SK-MEL-5 (cell line): ENCODE results near the gene SLC25A3. TPM values are rescaled to one million over a fixed set of nuclear protein-coding genes. Genes with fewer than 3 reads are reported as not detected.
"Not testable (repeated sequence)": the region's sequence is repeated elsewhere in the genome, so short reads cannot be mapped to it uniquely, and the experiment has no call there.

ENCODE experiments used
- DNase-seq: peaks from one replicate; pipeline ENCODE4 v3.0.0-alpha.2; 2016; ENCODE audit warnings: low read depth, low spot score
- in situ Hi-C: cut with HindIII; loops from 2 replicates; pipeline ENCODE4 v1.10.0; 2016; ENCODE audit warnings: low sequenced_read_pairs, high pct_unique_total_duplicates, low pct_unique_long_range_greater_than_20kb
- polyA plus RNA-seq, 2 experiments: library from polyadenylated mRNA; depleted of rRNA; stranded (reverse); fragments of >200 nt; gene quantifications; 2 replicates each; pipeline ENCODE4 v1.2.3, GENCODE V29; 2015
- total RNA-seq: library from RNA; depleted of rRNA; stranded (reverse); fragments of >200 nt; shearing (Covaris generic); gene quantifications from 2 replicates; pipeline ENCODE4 v1.2.3, GENCODE V29; 2014; rRNA removed

Gene SLC25A3
- total RNA-seq: 959 and 1,004 TPM in 2 replicates
- polyA plus RNA-seq (2015; cell fraction: cytosol; rRNA removed): 712 and 741 TPM in 2 replicates
- polyA plus RNA-seq (2015; cell fraction: nucleus; rRNA removed): 683 and 729 TPM in 2 replicates

DNA sequence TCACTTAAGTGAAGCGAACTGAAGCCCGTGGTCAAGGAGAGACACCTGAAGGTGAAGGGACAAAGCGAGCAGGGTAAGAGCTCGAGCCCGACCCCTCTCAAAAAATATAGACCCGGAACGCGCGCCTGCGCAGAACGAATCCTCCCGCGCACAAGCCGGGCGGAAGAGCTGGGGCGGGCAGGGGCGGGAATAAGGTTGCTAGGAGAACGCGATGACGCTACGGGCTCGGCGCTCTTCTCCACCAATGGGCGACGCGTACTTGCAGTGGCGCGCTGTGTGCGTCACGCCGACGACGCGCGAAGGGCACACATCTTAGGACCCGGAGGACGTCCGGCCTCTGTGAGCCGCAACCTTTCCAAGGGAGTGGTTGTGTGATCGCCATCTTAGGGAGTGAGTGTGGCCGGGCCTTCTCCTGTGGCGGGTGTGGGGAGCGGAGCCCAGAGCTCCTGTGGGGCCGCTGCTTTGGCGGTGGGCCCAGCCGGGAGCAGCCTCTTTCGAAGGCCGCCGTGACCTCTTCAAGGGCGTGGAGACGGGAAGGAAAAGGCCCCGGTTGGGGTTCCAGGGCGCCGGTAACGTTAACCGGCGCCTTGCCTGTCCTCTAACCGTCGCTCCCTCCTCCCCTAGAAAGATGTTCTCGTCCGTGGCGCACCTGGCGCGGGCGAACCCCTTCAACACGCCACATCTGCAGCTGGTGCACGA lies at the start of gene SLC25A3:
Gene SLC25A3, plus strand, starts transcription at position 336 of the 699 bp plus-strand sequence. Its CDS starts 293 bp downstream, at position 629.
- in situ Hi-C loops: no loop called here

DNA sequence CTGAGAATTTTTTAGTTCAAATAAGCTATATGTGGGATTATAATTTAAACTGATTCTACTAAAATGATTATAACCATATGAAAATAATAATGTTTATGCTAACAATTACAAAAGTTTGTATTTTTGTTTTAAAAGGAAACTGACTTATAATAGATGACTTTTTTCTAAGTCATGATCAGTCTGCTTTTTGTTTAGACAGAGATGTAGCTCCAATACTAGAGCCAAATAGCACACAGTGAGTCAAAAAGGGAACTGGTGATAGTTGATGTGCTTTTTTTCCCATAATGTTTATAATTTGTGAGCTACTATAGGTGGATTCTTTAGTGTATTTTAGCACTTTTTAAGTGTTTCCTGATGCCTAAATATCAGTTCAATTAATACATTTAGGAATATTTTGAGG lies 49.8 kb upstream of the SLC25A3 start:
- in situ Hi-C loops: no loop called here
- DNase-seq: no peak

More for the DNA sequence above, at the start of gene SLC25A3:
- peak; percentile 99 for DNase-seq

GRCh38 chr12:98544751-98545150 lies 48.7 kb upstream of the SLC25A3 start:
- in situ Hi-C loops: no loop called here
- DNase-seq: no peak

DNA sequence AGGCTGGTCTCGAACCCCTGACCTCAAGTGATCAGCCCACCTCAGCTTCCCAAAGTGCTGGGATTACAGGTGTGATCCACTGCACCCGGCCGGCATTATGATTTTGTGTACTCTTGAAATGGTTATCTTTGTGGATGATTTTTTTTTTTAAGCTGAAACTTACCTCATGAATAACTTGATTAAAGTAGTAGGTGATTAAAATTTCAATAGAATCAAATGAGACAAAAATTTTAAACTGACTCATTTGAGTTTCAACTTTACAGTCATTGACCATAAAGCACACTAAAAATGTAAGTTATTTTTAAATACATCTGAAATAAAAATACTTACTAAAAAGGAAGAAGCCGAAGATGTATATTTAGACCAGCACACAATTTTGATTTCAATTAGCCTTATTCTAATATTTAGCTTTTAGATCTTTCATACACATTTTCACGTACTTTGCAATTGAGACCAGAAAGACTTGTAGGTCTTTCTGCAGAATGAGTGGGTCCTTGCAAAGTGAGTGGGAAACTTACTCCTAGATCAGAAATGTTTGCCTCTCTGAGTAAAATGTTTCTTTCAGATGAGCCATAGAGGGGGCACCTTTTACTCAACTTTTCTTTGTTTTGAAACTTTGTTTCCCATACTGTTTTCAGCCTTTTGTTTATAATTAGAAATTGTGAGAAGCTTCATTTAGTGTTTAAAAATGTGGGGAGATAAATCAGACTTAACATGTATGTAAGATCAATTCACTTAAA lies 43.9 kb upstream of the SLC25A3 start:
- in situ Hi-C loops: no loop called here
- DNase-seq: no peak

DNA sequence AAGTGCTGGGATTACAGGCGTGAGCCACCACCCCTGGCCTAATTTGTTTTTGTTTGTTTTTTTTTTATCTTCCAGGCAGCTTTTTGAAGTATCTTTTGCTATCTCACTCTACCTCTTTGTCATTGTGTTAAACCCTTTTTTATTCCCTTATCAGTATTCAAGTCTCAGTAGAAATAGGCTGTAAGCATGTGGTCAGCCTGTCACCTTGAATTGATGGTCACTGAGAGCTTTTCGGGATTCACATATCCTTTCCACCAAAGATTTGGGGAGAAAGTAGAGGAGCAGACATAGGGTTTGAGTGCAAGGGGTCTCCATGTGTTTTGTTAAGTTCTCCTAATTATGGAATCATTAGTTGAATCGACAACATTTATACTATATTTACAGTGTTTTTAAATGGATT lies 41.7 kb upstream of the SLC25A3 start:
- no peak for DNase-seq
- in situ Hi-C loops: no loop called here

DNA sequence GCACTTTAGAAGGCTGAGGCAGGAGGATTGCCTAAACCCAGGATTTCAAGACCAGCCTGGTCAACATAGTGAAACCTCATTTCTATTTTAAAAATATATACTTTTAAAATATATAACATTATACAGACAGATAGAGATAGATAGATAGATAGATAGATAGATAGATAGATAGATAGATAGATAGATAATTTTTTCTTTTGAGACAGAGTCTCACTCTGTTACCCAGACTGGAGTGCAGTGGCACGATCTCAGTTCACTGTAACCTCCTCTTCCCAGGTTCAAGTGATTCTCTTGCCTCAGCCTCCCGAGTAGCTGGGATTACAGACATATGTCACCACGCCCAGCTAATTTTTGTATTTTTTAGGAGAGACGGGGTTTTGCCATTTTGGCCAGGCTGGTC lies 35.4 kb upstream of the SLC25A3 start:
- DNase-seq, in situ Hi-C loops: not testable (repeated sequence)

DNA sequence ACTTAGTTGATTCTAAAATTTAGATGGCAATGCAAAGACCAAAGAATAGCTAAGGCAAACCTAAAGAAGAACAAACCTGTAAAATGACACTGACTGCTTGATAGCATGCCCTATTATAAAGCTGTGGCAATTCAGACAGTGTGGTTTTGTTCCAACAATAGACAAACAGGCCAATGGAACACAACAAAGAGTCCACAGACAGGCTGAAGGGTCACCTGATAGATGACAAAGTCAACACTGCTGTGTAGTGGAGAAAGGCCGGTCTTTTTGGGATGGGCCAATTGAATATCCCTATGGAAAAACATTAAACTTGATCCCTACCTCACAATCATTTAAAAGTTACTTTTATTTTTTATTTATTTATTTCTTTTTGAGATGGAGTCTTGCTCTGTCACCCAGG lies 33.8 kb upstream of the SLC25A3 start:
- in situ Hi-C loops: no loop called here
- peak; percentile 90 for DNase-seq

- in situ Hi-C loops: no loop called here
Observed at GRCh38 chr12:98561846-98562245, 31.6 kb upstream of the SLC25A3 start.

DNA sequence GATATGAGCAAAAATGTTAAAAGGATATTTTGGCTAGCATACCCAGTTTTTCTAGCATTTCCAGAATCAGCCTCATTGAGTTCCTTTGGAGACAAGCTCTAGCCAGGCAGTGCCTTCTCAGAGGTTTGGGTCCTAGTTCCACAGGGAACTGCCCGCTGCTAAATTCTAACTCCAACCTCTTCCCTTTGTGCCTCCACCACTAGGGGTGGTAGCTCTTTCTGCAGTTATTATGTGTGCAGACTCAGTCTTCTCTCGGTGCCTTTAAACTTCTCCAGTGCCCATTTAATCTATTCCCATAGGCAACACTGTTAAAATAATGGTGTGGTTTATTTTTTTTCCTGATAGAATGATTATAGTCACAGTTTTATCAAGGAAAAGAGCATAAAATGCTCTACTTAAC lies 21.5 kb upstream of the SLC25A3 start:
- peak; percentile 67 for DNase-seq
- in situ Hi-C loops: no loop called here

More at GRCh38 chr12:98561846-98562245, 31.6 kb upstream of the SLC25A3 start:
- DNase-seq: no peak

- in situ Hi-C loops: no loop called here
- no peak for DNase-seq
Observed at GRCh38 chr12:98574110-98574509, 19.4 kb upstream of the SLC25A3 start.

- in situ Hi-C loops: no loop called here
- DNase-seq: no peak
Observed at GRCh38 chr12:98575013-98575412, 18.5 kb upstream of the SLC25A3 start.

DNA sequence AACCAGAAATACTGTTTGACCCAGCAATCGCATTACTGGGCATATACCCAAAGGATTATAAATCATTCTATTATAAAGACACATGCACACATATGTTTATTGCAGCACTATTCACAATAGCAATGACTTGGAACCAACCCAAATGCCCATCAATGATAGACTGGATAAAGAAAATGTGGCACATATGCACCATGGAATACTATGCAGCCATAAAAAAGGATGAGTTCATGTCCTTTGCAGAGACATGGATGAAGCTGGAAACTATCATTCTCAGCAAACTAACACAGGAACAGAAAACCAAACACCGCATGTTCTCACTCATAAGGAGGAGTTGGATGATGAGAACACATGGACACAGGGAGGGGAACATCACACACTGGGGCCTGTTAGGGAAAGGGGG lies 16.7 kb upstream of the SLC25A3 start:
- in situ Hi-C loops, DNase-seq: not testable (repeated sequence)

GRCh38 chr12:98578392-98578791 lies 15.1 kb upstream of the SLC25A3 start:
- DNase-seq: no peak
- in situ Hi-C loops: no loop called here

DNA sequence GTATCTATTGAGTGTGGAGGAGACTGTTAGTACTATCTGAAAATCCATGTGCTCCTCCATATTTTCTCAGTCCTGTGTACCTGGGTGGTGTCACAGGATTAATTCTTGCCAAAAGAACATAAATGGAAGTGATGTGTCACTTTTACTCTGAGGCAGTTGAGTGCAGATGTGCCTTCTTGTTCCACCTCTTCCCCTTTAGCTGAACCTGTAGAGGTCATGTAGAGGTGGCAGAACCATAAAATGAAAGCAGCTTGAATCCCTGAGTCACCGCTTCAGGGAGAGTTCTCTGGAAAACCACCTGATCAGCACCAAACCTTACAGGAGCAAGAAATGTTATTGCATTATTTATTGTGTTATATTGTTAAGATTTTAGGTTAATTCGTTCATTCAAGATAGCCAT lies 14.7 kb upstream of the SLC25A3 start:
- in situ Hi-C loops: no loop called here
- DNase-seq: no peak

- in situ Hi-C loops: no loop called here
- no peak for DNase-seq
Observed at GRCh38 chr12:98579347-98579746, 14.1 kb upstream of the SLC25A3 start.

GRCh38 chr12:98579835-98580234 lies 13.7 kb upstream of the SLC25A3 start:
- in situ Hi-C loops: no loop called here
- DNase-seq: no peak

DNA sequence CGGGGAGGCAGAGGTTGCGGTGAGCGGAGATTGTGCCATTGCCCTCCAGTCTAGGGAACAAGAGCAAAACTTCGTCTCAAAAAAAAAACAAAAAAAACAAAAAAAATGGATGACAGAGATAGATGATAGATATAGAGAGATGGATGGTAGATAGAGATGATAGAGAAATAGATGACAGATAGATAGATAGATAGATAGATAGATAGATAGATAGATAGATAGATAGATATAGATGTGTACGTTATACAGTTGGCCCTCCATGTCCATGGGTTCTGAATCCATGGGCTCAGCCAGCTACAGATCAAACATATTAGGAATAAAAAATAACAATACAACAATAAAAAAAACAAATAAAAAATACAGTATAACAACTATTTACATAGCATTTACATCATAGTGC lies 12.8 kb upstream of the SLC25A3 start:
- in situ Hi-C loops: no loop called here
- no peak for DNase-seq

DNA sequence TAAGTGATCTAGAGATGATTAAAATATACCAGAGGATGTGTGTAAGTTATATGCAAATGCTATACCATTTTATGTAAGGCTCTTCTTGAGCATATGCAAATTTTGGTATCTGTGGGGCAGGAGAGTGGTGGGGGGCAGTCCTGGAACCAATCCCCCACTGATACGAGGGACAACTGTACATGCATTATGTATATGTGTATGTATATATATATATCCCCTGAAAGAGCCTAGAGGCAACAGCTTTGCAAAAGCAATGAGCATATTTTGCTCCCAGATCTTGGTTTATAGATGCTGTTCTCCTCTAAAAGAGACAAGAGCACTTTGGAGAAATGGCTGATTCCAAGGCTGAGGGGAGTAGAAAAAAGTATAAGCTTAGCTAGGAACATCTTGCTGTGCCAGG lies 12.4 kb upstream of the SLC25A3 start:
- in situ Hi-C loops: no loop called here
- no peak for DNase-seq

GRCh38 chr12:98582093-98582492 lies 11.4 kb upstream of the SLC25A3 start:
- in situ Hi-C loops: no loop called here
- no peak for DNase-seq
